CD14-positive monocyte (primary cell): ENCODE data around the gene GALT. TPM values are rescaled to one million over a fixed set of nuclear protein-coding genes. Genes with fewer than 3 reads are reported as not detected.
A peak's percentile ranks its signal among the peaks of the same experiment; 100 is the strongest.

Experiments
- DNase-seq, 3 donors: peaks; one replicate each; pipeline ENCODE4 v3.0.0-alpha.2; 2011 to 2022
- H2AFZ ChIP-seq: 2 replicates; pipeline ENCODE4 v1.6.0; 2012; ENCODE audit warnings: mild to moderate bottlenecking, low read depth, low read length, inconsistent platforms; ENCODE audit not compliant: insufficient read depth, poor library complexity, severe bottlenecking
- H3K27ac ChIP-seq, 2 donors: 1 replicate in 1 of 2; 2 replicates in 1 of 2; pipeline ENCODE4 v1.5.1; 2012 to 2013; ENCODE audit warnings: low read length in 2 of 2, control low read depth in 1 of 2, inconsistent platforms in 1 of 2, low read depth in 1 of 2, mild to moderate bottlenecking in 1 of 2
- H3K27me3 ChIP-seq, 2 donors: one replicate each; pipeline versions ENCODE4 v1.6.0 to v1.6.1; 2011 to 2013; ENCODE audit warnings: low read length in 2 of 2; ENCODE audit not compliant: control insufficient read depth in 2 of 2, insufficient read depth in 2 of 2
- H3K36me3 ChIP-seq, 2 donors: replicated peaks in 1 of 2; 1 replicate in 1 of 2; 2 replicates in 1 of 2; pipeline versions ENCODE4 v1.5.1 to v1.6.1; 2012 to 2013; ENCODE audit warnings: low read length in 2 of 2, control low read depth in 1 of 2, inconsistent platforms in 1 of 2, mild to moderate bottlenecking in 1 of 2; ENCODE audit not compliant: insufficient read depth in 2 of 2, control insufficient read depth in 1 of 2
- H3K4me1 ChIP-seq, 2 donors: 1 replicate in 1 of 2; 2 replicates in 1 of 2; pipeline versions ENCODE4 v1.5.1 to v1.6.1; 2012 to 2013; ENCODE audit warnings: low read length in 2 of 2, control low read depth in 1 of 2, inconsistent platforms in 1 of 2, mild to moderate bottlenecking in 1 of 2, moderate library complexity in 1 of 2; ENCODE audit not compliant: insufficient read depth in 2 of 2, control insufficient read depth in 1 of 2
- H3K4me2 ChIP-seq: replicated peaks from 2 replicates; pipeline ENCODE3; 2012; ENCODE audit warnings: low read length, moderate library complexity, mild to moderate bottlenecking; ENCODE audit not compliant: poor library complexity, severe bottlenecking; ENCODE audit errors: extremely low read depth
- H3K4me3 ChIP-seq, 3 experiments: fragments of 200-600 bp in 1 of 3; sonication (generic) in 1 of 3; replicated peaks in 1 of 3; 1 replicate in 2 of 3; 2 replicates in 1 of 3; pipeline ENCODE4 v1.5.1; 2011 to 2013; ENCODE audit warnings: low read length in 3 of 3, mild to moderate bottlenecking in 3 of 3, control low read depth in 2 of 3, low read depth in 2 of 3, inconsistent platforms in 1 of 3, moderate library complexity in 1 of 3
- H3K79me2 ChIP-seq: 2 replicates; pipeline ENCODE4 v1.6.0; 2012; ENCODE audit warnings: mild to moderate bottlenecking, control low read depth, inconsistent platforms, low read length, moderate library complexity; ENCODE audit not compliant: insufficient read depth
- H3K9ac ChIP-seq: 2 replicates; pipeline ENCODE4 v1.6.0; 2017; ENCODE audit warnings: low read length, mild to moderate bottlenecking; ENCODE audit not compliant: insufficient read depth, poor library complexity, severe bottlenecking
- H3K9me3 ChIP-seq, 2 donors: replicated peaks in 1 of 2; 1 replicate in 1 of 2; 2 replicates in 1 of 2; pipeline versions ENCODE4 v1.5.1 to v1.6.1; 2012 to 2013; ENCODE audit warnings: low read length in 2 of 2, control low read depth in 1 of 2; ENCODE audit not compliant: control insufficient read depth in 1 of 2, insufficient read depth in 1 of 2
- H4K20me1 ChIP-seq: 2 replicates; pipeline ENCODE4 v1.6.0; 2012; ENCODE audit warnings: mild to moderate bottlenecking, low read length, control low read depth, moderate library complexity; ENCODE audit not compliant: insufficient read depth
- H3K27ac Mint-ChIP-seq, 7 donors: one replicate each; pipeline ENCODE4 v1.8.0; 2020; ENCODE audit warnings: mild to moderate bottlenecking in 7 of 7, mixed read lengths in 7 of 7, moderate library complexity in 6 of 7, inconsistent platforms in 2 of 7
- H3K27me3 Mint-ChIP-seq, 3 donors: one replicate each; pipeline ENCODE4 v1.8.0; 2021 to 2022; ENCODE audit warnings: low read depth in 3 of 3, mild to moderate bottlenecking in 3 of 3, mixed read lengths in 3 of 3, moderate library complexity in 3 of 3, inconsistent platforms in 1 of 3
- H3K36me3 Mint-ChIP-seq, 2 donors: one replicate each; pipeline ENCODE4 v1.8.0; 2020; ENCODE audit warnings: mixed read lengths in 2 of 2, inconsistent platforms in 1 of 2, mild to moderate bottlenecking in 1 of 2
- H3K4me1 Mint-ChIP-seq: one replicate; pipeline ENCODE4 v1.8.0; 2020; ENCODE audit warnings: mild to moderate bottlenecking, mixed read lengths
- H3K4me3 Mint-ChIP-seq, 2 donors: one replicate each; pipeline ENCODE4 v1.8.0; 2020; ENCODE audit warnings: mild to moderate bottlenecking in 2 of 2, mixed read lengths in 2 of 2, moderate library complexity in 1 of 2
- H3K9me3 Mint-ChIP-seq, 7 donors: one replicate each; pipeline ENCODE4 v1.8.0; 2020 to 2022; ENCODE audit warnings: mixed read lengths in 7 of 7, mild to moderate bottlenecking in 6 of 7, moderate library complexity in 6 of 7, inconsistent platforms in 2 of 7
- CTCF ChIP-seq: fragments of 200-600 bp; IDR thresholded peaks from one replicate; pipeline ENCODE4 v1.8.0; 2022; ENCODE audit warnings: antibody characterized with exemption, mild to moderate bottlenecking
- WGBS: methylation state at CpG from one replicate; pipeline ENCODE4 v1.1.5; 2013; ENCODE audit warnings: missing lambda C conversion rate; ENCODE audit not compliant: insufficient coverage; 5-methylcytosine and 5-hydroxymethylcytosine counted together
- intact Hi-C, 2 donors: fragments of 100-400 bp; cut with micrococcal nuclease; formaldehyde crosslinking; loops; one replicate each; pipeline versions ENCODE4 v1.15.0 to v1.15.1; 2023
- polyA plus RNA-seq, 3 donors: library from polyadenylated mRNA; depleted of rRNA in 1 of 3; unstranded in 2 of 3; stranded (reverse) in 1 of 3; fragments of 300-500 nt in 2 of 3; fragments of >200 nt in 1 of 3; fragmentation: Illumina TruSeq in 2 of 3; gene quantifications; 1 replicate in 2 of 3; 2 replicates in 1 of 3; pipeline ENCODE4 v1.2.3, GENCODE V29; 2012 to 2021

The GALT gene
- polyA plus RNA-seq, 3 donors, result 25.6 to 103 (median 26.9) TPM

- Histone ChIP-seq H3K4me2 (peak overlapping the region; percentile 94), H3K4me1 (peaks cover 16 to 19% of the 10 kb centered on the region in 2 donors), H3K27me3 (no peaks in the 10 kb centered on the region), H3K36me3 (peaks cover 0 to 12% of the 10 kb centered on the region in 2 donors), H3K27ac (peak overlapping the region; percentile 26 to 49), H2AFZ (peak overlapping the region; percentile 94), H4K20me1 (no peaks in the 10 kb centered on the region), H3K4me3 (peak overlapping the region; percentile 64 to 87 (median 71)), H3K9ac (peak overlapping the region; percentile 57), H3K9me3 (peaks cover 5 to 9% of the 10 kb centered on the region in 2 donors), H3K79me2 (peaks cover 20% of the 10 kb centered on the region)
- Mint-ChIP-seq H3K9me3 (peaks cover 8 to 16% (median 12%) of the 10 kb centered on the region in 7 donors), H3K4me3 (peak overlapping the region; percentile 82 to 91), H3K36me3 (peaks cover 20 to 26% of the 10 kb centered on the region in 2 donors), H3K27ac (peak overlapping the region; percentile 74 to 99 (median 91)), H3K27me3 (peaks cover 0 to 3% (median 3%) of the 10 kb centered on the region in 3 donors), H3K4me1 (peaks cover 26% of the 10 kb centered on the region)
- no peak for DNase-seq
- TF ChIP-seq CTCF, result no peak
- under 1% methylated on average over 26 of the region's 26 CpGs for WGBS
- intact Hi-C loops, result loop anchor here (10.0 kb wide), 2 partner anchors 320 to 450 kb away; partner anchors contain the start of genes ATOSB (in 1 of the 2) and DNAJB5 (in 1 of the 2)
These were observed 18.5 kb downstream of the GALT start for GRCh38 chr9:34665067-34665380.

GRCh38 chr9:34665381-34666250 is 19.1 kb downstream of the GALT start:
- peaks cover 5 to 11% of the 10 kb centered on the region in 2 donors for H3K9me3 ChIP-seq
- peak overlapping the region; percentile 94 for H3K4me2 ChIP-seq
- H3K4me1 ChIP-seq, result peaks cover 16 to 19% of the 10 kb centered on the region in 2 donors
- peak; percentile 94 to 95 (median 94) for DNase-seq
- H3K27ac ChIP-seq, result peak overlapping the region; percentile 95 to 98
- H3K79me2 ChIP-seq, result peaks cover 20% of the 10 kb centered on the region
- intact Hi-C loops, result loop anchor here (10.0 kb wide), 2 partner anchors 319 to 449 kb away; partner anchors contain the start of genes ATOSB (in 1 of the 2) and DNAJB5 (in 1 of the 2)
- H3K9ac ChIP-seq, result peak overlapping the region; percentile 90
- H3K4me3 ChIP-seq, result peak overlapping the region; percentile 65 to 87 (median 71)
- H3K27me3 ChIP-seq, result no peaks in the 10 kb centered on the region
- peaks cover 0 to 12% of the 10 kb centered on the region in 2 donors for H3K36me3 ChIP-seq
- no peaks in the 10 kb centered on the region for H4K20me1 ChIP-seq
- H2AFZ ChIP-seq, result peak overlapping the region; percentile 94
- H3K9me3 Mint-ChIP-seq, result peaks cover 8 to 17% (median 12%) of the 10 kb centered on the region in 7 donors
- H3K27ac Mint-ChIP-seq, result peak overlapping the region; percentile 97 to 99 (median 99)
- peaks cover 18 to 26% of the 10 kb centered on the region in 2 donors for H3K36me3 Mint-ChIP-seq
- H3K4me1 Mint-ChIP-seq, result peaks cover 26% of the 10 kb centered on the region
- H3K4me3 Mint-ChIP-seq, result peak overlapping the region; percentile 82 to 91
- 7% methylated on average over 37 of the region's 55 CpGs for WGBS
- TF ChIP-seq CTCF, result no peak
- H3K27me3 Mint-ChIP-seq, result peaks cover 0 to 3% (median 2%) of the 10 kb centered on the region in 3 donors
